HG03060 (cell line): ENCODE results near the gene FAR2.
"Not testable (repeated sequence)": the region's sequence is repeated elsewhere in the genome, so short reads cannot be mapped to it uniquely, and the experiment has no call there.

Experiments used
- ATAC-seq: cut with Tn5 transposase; IDR thresholded peaks from one replicate; pipeline ENCODE4 v1.9.1; 2021; ENCODE audit warnings: low read depth, moderate number of reproducible peaks; ENCODE audit not compliant: unreplicated experiment

The FAR2 gene

GRCh38 chr12:29148911-29149690, at the start of gene FAR2:
TSS of gene FAR2 (plus strand) at chr12:29149278. CDS start at chr12:29270450, 121,172 bp downstream.
- ATAC-seq: no peak

- no peak for ATAC-seq
Measured at GRCh38 chr12:29102741-29103140, 46.3 kb upstream of the FAR2 start.

- peak; percentile 98 for ATAC-seq
Measured at GRCh38 chr12:29103539-29103974, 45.5 kb upstream of the FAR2 start.

- no peak for ATAC-seq
Measured at GRCh38 chr12:29104516-29104915, 44.6 kb upstream of the FAR2 start.

- ATAC-seq: peak; percentile 55
Measured at GRCh38 chr12:29110506-29111442, 38.3 kb upstream of the FAR2 start.

GRCh38 chr12:29113101-29113500, 36.0 kb upstream of the FAR2 start:
- ATAC-seq: no peak

- no peak for ATAC-seq
Measured at GRCh38 chr12:29116414-29116813, 32.7 kb upstream of the FAR2 start.

GRCh38 chr12:29131539-29131938, 17.5 kb upstream of the FAR2 start:
- no peak for ATAC-seq

GRCh38 chr12:29132316-29132715, 16.8 kb upstream of the FAR2 start:
- ATAC-seq: no peak

- ATAC-seq: no peak
Measured at GRCh38 chr12:29133181-29133580, 15.9 kb upstream of the FAR2 start.

- no peak for ATAC-seq
Measured at GRCh38 chr12:29133680-29134079, 15.4 kb upstream of the FAR2 start.

GRCh38 chr12:29138256-29138655, 10.8 kb upstream of the FAR2 start:
- ATAC-seq: not testable (repeated sequence)

- ATAC-seq: not testable (repeated sequence)
Measured at GRCh38 chr12:29138855-29139254, 10.2 kb upstream of the FAR2 start.

- ATAC-seq: no peak
Measured at GRCh38 chr12:29145372-29146170, 3.5 kb upstream of the FAR2 start.

- ATAC-seq: no peak
Measured at GRCh38 chr12:29146196-29146595, 2.9 kb upstream of the FAR2 start.

- ATAC-seq: no peak
Measured at GRCh38 chr12:29147731-29148595, 1.1 kb upstream of the FAR2 start.

- ATAC-seq: no peak
Measured at GRCh38 chr12:29148596-29148910, 525 bp upstream of the FAR2 start.

- ATAC-seq: no peak
Measured at GRCh38 chr12:29149691-29150281, 708 bp downstream of the FAR2 start.

- ATAC-seq: no peak
Measured at GRCh38 chr12:29150462-29150861, 1.4 kb downstream of the FAR2 start.
